NT2/D1 (cell line): ENCODE results near the gene MAP2K5.

Source experiments
- SUZ12 ChIP-seq: IDR thresholded peaks from 2 replicates; pipeline ENCODE4 v1.6.1; 2011; ENCODE audit not compliant: insufficient read length, insufficient read depth; ENCODE audit errors: extremely low read depth
- ZNF274 ChIP-seq: IDR thresholded peaks from 2 replicates; pipeline ENCODE4 v1.6.1; 2011; ENCODE audit warnings: mild to moderate bottlenecking, low read depth, low read length

GRCh38 chr15:67639591-67639990, 97.1 kb downstream of the MAP2K5 start:
- TF ChIP-seq SUZ12: no peak
- TF ChIP-seq ZNF274: no peak
